AG04449 (cell line): Measurements from ENCODE around the gene CREB5.

Experiments used
- CTCF ChIA-PET: fragments of 350-600 bp; formaldehyde crosslinking; extraction: SDS; loops from one replicate; lab custom pipeline; 2021; ENCODE audit warnings: antibody characterized with exemption; lab: Yijun Ruan, JAX
- POLR2A ChIA-PET: fragments of 400-600, 350-600 bp; formaldehyde crosslinking; extraction: SDS; loops from one replicate; lab custom pipeline; 2020; ENCODE audit warnings: antibody characterized with exemption, inconsistent platforms; lab: Yijun Ruan, JAX
- DNase-seq: peaks from one replicate; pipeline ENCODE4 v3.0.0-alpha.2; 2010; ENCODE audit warnings: low read depth, low spot score
- H3K4me3 ChIP-seq: 2 replicates; pipeline ENCODE4 v1.5.1; 2011; ENCODE audit warnings: low read depth, mild to moderate bottlenecking, control low read depth, low read length
- CTCF ChIP-seq: IDR thresholded peaks from one replicate; pipeline ENCODE4 v1.5.1; 2011; ENCODE audit warnings: mild to moderate bottlenecking, moderate library complexity, low read length, control low read depth, inconsistent platforms; ENCODE audit not compliant: insufficient read depth; ENCODE audit errors: missing control alignments

The CREB5 gene

GRCh38 chr7:28656529-28656928 is 244.2 kb downstream of the CREB5 start:
- POLR2A ChIA-PET, result no interaction called here
- no peak overlapping the region for H3K4me3 ChIP-seq
- TF ChIP-seq CTCF, result no peak
- CTCF ChIA-PET, result interaction anchor here (1.3 kb wide), 1 partner anchor 9 kb away, joined by 4 read pairs; no protein-coding TSS in a partner anchor
- DNase-seq, result no peak

- ChIA-PET CTCF (no interaction called here), POLR2A (interaction anchor here (0.6 kb wide), 1 partner anchor 27 kb away, joined by 3 read pairs; no protein-coding TSS in a partner anchor)
- no peak for TF ChIP-seq CTCF
- H3K4me3 ChIP-seq, result no peak overlapping the region
- DNase-seq, result no peak
Measured at GRCh38 chr7:28658381-28658780, 246.1 kb downstream of the CREB5 start.

- POLR2A ChIA-PET, result no interaction called here
- DNase-seq, result no peak
- CTCF ChIA-PET, result interaction anchor here (0.9 to 1.1 kb wide), 2 partner anchors 18 to 33 kb away, joined by 3 read pairs; no protein-coding TSS in a partner anchor
- H3K4me3 ChIP-seq, result no peak overlapping the region
- TF ChIP-seq CTCF, result no peak
Measured at GRCh38 chr7:28660132-28660531, 247.8 kb downstream of the CREB5 start.

- CTCF ChIA-PET, result no interaction called here
Measured at GRCh38 chr7:28661826-28662595, 249.7 kb downstream of the CREB5 start.

GRCh38 chr7:28666154-28666553 is 253.8 kb downstream of the CREB5 start:
- H3K4me3 ChIP-seq, result no peak overlapping the region
- ChIA-PET POLR2A (no interaction called here), CTCF (interaction anchor here (1.0 kb wide), 2 partner anchors 9 to 10 kb away, joined by 3 to 4 read pairs; no protein-coding TSS in a partner anchor)
- no peak for TF ChIP-seq CTCF
- no peak for DNase-seq

More at GRCh38 chr7:28661826-28662595, 249.7 kb downstream of the CREB5 start:
- no peak for DNase-seq
- TF ChIP-seq CTCF, result no peak
- no peak overlapping the region for H3K4me3 ChIP-seq
- POLR2A ChIA-PET, result no interaction called here

- POLR2A ChIA-PET, result no interaction called here
- no peak for TF ChIP-seq CTCF
- CTCF ChIA-PET, result no interaction called here
Measured at GRCh38 chr7:28668085-28668484, 255.8 kb downstream of the CREB5 start.

More at GRCh38 chr7:28668085-28668484, 255.8 kb downstream of the CREB5 start:
- H3K4me3 ChIP-seq, result no peak overlapping the region
- no peak for DNase-seq
